HG03108 (cell line): ENCODE results near the gene CDC123.
"Not testable (repeated sequence)": the region's sequence is repeated elsewhere in the genome, so short reads cannot be mapped to it uniquely, and the experiment has no call there.

ENCODE experiments used
- ATAC-seq: cut with Tn5 transposase; IDR thresholded peaks from one replicate; pipeline ENCODE4 v1.9.1; 2021; ENCODE audit warnings: moderate library complexity; ENCODE audit not compliant: unreplicated experiment

The CDC123 gene

DNA sequence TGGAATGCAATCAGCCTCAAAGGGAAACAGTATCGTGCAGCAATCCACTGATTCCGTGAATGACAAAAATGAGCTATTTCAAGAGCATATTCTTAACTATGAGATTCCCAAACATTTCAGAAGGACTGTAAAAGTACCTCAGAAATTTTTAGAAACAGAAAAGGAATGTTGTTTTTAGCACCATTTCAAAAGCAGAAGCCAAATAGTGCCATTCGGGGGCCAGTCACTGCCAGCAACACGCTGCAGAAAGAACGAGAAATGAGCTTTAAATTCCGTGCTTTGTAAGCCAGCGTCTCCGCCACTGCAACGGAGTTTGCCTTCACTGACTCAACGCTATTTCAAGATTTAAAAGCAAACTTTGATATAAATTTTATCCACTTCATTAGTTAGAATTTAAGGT is 6.6 kb upstream of the CDC123 start:
- ATAC-seq = no peak

DNA sequence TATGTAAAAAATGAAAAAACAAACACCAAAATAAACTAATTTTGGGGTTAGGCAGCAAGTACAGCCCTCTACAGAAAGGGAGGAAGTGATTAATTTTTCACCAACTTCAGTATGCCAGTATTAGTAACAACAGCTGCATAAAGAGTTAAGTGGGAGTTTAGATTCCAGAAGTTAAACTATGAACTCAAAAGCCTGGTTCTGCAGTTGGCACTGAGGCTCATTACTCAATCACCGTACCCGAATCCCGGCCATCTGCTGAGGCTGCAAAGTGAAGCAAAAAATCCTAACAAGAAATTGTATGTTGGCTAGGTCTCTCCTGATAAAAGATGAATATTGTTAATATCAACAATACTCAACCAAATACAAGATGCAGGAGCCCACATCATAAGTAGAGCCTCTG is 4.3 kb upstream of the CDC123 start:
- no peak for ATAC-seq

DNA sequence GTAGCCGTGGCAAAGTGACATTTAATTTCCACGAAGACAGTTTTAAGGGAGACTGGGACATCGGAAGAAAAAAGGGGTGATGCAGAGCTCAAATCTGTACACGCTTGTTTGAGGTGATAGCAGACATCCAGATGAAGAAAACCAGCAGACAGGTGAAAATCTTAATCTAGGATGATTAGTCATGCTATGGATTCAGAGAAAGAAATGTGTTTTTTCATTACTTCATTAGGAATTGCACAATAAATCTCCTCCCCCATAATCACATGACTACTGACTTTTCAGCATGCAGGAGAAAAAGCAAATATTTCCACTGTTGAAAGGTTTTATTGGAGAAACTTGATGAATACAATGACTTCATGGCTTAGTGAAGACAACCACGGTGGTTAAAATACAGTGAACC is 2.8 kb upstream of the CDC123 start:
- ATAC-seq = no peak

DNA sequence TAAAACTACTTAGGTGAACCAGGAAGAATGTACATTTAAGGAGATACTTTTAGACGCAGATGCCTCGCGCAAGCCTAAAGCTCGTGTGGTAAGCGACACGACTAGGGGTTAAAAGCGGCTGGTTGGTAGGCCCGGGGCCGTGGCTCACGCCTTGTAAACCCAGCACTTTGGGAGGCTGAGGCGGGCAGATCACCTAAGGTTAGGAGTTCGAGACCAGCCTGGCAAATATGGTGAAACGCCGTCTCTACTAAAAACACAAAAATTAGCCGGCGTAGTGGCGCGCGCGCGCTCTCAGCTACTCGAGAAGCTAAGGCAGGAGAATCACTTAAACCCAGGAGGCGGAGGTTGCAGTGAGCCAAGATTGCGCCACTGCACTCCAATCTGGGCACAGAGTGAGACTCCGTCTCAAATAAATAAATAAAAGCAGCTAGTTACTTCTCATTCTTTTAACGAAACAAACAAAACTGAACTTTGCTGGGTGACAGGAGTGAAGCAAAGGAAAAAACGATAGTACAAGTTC is 1.2 kb upstream of the CDC123 start:
- ATAC-seq = no peak

DNA sequence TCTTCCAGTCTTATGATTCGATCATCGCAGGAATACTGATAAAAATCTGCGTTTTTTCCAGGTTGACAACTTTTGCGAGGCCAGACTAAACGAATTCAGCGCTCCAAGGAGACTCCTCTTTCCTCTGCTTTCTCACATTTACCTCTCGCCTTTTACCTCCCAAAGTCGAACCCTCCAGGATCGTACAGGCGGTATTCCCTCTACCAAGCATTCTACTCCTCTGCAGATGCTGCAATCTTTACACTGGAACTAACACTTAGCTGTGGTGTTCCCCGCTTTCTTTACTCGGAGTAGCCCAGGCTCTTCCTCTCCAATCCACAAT is 746 bp upstream of the CDC123 start:
- no peak for ATAC-seq

DNA sequence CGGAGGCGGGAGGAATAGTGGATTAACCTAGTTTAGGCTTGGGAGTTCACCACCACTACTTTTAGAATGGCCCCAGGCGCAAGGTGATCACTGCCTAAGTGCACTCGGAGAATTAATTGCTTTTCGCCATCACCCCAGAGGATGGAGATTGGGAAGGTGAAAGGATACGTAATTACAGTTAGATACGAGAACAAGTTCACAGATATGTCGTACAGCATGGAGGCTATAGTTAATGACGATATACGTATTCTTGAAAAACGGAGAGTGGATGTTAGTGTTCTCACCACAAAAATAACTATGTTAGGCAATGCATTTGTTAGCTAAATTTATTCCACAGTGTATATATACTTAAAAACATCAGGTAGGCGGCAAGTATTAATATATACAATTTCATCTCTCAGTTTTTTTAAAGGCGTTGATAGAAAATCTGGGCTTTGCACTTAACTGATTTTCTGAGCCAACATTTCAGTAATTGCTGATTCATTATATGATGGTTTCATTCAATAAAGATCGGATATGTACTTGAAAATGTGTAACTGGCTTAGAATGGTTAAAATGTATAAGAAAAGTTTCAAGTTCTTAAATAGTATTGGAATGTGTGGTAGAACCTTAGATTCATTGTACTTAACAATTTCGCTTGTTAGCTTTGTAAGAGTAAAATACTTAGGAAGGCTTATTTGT is 683 bp downstream of the CDC123 start:
- no peak for ATAC-seq

DNA sequence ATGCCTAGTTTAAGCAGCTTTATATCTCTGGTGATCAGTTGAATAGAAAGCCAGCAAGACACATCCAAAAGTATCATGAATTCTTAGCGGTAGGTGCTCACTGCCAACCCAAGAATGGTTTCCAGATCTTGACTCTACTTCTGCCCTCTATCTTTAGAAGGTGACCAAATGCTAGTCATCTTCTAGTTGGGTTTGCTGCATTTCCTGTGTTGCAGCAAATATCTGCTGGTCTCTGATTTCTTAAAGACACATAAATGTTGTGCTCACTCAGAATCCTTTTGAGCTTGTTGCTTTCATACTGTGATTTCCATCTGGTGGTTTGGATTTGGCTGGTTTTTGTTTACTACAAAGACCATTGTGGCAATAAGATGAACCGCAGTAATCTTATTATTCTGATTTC is 2.2 kb downstream of the CDC123 start:
- ATAC-seq = no peak

DNA sequence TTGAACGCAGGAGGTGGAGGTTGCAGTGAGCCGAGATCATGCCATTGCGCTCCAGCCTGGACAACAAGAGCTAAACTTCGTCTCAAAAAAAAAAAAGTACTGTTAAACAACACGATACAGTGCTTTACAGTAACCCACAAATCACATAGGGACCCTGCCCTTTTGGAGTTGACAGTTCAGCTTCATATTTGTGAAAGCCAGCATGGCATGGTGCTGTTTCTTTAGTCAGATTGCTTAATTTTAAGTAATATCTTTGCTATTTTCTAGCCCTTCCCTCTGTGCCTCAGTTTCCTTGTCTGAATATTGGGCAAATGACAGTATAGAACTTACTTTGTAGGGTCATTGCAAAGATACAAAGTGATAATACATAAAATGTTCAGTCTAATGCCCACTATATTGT is 4.9 kb downstream of the CDC123 start:
- no peak for ATAC-seq

DNA sequence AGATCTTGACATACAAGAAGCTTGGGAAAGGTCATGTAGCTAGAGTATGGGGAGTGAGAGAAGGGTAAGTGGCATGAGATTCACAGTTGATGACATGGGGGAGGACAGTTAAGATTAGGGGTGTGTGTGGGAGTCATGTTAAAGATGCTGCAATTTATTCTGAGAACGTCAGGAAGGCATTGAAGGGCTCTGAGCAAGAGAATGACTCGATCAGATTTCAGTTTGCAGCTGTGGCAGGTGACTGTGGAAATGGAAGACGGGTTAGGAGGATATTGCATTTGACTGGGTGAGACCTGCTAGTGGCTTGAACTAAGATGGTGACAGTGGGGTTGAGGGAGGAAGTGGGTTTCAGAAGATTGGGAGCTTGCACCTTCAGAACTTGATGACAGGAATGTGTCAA is 5.6 kb downstream of the CDC123 start:
- ATAC-seq = no peak

DNA sequence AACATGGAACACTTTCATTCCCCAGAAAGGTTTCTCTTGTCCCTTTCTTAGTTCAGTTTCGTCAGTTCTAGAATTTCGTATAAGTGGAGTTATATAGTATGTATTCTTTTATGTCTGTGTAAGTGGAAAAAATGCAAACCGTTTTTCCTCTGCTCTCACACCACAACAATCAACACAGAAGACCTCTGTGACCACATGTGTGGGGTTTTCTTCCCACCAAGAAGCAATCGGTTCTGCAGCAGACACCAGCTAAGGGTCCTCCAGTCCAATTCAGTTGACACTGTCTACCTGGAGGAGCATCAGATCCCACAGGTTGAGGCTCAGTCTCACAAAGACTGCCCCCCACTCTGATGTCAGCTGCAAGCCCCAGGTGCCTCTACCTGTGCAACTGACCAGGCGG is 6.2 kb downstream of the CDC123 start:
- ATAC-seq = no peak

DNA sequence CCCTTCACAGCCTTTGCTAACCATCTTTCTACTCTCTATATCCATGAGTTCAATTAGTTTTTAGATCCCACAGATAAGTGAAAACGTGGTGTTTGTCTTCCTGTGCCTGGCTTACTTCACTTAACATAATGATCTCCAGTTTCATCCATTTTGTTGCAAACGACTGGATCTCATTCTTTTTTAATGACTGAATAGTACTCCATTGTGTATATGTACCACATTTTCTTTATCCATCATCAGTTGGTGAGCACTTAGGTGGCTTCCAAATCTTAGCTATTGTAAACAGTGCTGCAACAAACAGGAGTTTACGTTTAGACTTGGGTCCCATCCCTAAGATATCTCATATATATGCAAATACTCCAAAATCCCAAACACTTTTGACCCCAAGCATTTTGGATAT is 9.1 kb downstream of the CDC123 start:
- ATAC-seq = no peak

DNA sequence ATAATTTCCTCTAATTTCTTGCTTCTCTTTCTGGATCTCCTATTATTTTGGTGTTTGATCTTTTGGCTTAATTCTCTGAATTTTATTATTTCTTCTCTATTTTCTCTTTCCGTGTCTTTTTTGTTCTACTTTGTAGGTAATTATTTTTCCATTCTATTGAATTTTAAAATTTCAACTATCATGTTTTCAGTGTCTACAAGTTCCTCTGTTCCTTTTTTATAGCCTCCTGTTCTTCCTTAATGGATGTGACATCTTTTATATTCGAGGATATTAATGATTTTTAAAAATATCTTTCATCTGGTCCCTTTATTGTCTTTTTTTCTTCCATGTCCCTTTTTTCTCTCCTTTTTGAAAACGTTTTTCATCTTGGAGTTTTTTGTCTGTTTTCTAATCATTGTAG is 11.1 kb downstream of the CDC123 start:
- no peak for ATAC-seq

DNA sequence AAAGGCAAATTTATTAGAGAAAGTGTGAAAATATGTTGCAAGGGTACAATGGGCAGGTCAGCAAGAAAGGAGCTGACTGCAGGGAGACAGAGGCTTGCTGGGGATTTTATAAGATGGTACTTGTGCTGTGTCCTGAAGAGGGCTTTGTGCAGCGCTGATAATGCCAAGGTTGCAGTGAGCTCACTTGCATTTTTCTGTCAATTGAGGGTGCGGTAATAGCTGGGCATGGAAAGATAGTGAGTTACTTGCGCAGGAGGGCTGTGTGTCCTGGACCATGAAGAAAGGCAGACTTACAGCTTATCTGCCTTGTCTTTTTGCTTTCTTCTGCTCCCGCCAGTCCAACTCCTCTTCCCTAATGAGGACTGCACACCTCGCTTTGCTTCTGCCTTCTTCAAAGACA is 12.5 kb downstream of the CDC123 start:
- ATAC-seq = no peak

DNA sequence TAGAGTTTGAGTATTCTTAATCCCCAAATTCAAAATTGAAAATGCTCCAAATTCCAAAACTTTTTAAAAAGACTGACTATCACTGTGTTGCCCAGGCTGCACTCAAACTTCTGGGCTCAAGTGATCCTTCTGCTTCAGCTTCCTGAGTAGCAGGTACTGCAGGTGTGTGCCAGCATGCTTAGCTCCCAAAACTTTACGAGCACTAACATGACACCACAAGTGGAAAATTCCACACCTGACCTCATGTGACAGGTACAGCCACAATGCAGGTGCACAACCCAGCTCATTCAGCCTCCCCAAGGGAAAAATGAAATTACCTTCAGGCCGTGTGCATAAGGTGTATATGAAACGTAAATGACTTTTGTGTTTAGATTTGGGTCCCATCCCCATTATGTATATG is 16.5 kb downstream of the CDC123 start:
- no peak for ATAC-seq

DNA sequence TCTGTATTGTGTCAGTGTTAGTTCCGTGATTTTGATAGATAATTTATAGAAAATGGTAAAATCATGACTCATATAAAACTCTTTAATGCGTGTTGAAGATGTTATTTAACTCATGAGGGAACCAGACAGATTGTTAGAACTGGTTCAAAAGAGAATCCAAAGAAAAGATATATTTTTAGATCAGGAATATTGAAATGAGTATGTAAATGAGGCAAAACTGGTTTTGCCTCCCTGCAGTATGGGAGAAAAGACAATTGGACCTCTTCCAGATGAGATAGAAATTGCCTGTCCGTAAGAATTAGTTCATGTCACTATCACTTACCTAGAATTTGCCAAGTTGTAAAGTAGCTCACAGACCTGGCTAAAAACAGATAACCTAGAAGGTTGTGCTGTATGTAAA is 17.6 kb downstream of the CDC123 start:
- no peak for ATAC-seq

DNA sequence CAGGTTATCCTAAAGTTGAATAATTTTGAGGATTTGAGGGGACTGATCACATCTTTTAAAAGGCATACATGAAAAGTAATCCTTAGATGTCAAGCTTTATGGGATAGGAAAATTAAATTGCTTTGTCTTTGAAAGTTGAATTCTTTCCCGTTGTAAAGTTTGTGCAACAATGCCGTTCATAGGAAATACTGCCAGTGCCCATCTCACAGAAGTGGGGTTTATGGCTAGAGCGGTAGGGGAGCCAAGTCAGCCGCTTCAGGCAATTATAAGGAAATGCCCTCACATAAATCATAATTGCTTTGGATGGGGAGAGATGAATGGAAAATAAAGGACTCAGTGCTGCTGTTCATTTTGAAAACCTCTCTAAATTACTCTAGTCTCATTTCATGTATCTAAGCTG is 18.1 kb downstream of the CDC123 start:
- no peak for ATAC-seq

DNA sequence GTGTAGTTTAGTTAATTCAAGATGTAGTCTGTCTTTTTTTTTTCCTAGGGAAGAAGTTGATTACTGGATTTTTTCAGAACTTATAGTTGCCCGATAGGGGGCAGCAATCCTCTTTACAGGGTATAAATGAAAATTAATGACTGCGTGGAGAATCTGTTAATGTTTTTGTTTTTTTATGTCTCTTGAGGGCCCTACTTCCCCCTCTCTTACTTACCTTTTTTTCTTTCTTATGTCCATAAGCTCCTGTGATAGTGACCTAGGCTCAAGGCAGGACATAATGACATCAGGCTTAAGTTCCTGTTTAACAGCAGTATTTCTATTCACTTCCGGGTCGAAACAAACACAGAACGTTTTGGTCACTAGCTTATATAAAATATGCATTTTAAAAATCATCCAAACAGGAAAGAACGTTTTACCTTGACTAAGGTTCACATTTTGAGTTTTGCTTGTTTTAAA is 18.8 kb downstream of the CDC123 start:
- ATAC-seq = no peak

DNA sequence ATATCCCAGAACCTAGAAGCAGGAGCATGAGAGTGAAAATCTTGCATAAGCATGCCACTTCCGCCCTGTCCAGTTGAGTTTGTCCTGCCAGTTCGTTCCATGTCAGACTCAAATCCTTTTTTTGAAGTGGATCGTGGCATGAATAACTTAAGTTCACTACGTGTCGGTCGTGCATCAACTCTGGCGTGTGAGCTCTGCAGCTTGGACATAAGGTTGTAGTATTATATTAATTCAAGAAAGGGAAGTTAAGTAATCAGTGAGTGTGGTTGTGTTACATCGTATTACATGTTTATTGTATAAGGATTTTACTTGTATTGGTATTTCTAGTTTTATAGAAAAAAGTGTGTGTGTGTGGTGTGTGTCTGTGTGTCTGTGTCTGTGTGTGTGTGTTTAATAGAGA is 23.0 kb downstream of the CDC123 start:
- no peak for ATAC-seq

DNA sequence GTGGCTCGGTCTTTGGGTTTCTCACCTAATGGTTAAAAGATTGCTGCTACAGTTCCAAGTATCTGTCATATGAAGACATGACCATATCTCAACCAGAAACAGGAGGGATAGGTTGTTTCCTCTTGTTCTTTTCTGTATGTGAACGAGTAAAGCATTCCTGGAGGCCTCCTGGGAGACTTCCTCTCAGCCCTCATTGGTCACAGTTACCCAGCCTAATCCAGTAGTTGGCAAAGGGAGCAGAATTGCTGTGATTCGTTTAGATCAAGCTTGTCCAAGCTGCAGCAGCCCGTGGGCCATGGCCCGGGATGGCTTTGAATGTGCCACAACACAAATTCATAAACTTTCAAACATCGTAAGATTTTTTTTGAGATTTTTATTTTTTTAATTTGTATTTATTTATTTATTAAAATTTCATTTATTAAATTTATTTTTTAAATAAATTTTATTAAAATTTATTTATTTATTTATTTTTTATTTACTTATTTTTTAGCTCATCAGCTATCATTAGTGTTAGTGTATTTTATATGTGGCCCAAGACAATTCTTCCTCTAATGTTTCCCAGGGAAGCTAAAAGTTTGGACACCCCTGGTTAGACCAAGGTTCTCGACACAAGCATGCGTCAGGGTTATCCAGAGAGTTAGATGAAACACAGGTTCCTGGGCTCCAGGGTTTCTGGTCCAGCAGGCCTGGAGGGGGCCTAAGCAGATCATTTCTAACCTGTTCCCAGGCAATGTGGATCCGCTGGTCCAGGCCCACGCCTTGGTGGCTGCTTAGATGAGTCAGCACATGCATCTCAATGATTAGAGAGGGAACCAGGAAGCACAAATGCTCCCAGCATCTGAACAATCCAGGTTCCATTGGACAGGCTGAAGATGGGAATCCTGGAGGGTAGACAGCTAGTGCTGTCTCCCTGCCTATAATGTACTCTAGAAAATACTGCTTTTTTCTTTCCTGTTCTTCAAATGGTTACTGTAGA is 25.6 kb downstream of the CDC123 start:
- no peak for ATAC-seq

DNA sequence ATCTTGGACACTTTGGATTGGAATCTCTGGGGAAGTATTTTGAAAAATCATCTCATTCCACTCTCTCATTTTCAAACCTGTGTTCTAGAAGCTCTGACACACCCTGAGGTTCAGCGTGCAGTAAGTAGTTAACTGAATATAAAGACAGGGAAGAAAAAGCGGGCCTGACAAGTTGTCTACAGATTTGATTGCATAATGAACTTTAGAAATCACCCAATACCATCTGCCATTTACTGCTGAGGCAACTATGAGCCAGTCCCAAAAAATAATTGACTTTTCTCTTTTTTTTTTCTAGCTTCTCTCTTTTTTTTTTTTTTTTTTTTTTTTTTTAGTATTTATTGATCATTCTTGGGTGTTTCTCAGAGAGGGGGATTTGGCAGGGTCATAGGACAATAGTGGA is 29.5 kb downstream of the CDC123 start:
- ATAC-seq = no peak

DNA sequence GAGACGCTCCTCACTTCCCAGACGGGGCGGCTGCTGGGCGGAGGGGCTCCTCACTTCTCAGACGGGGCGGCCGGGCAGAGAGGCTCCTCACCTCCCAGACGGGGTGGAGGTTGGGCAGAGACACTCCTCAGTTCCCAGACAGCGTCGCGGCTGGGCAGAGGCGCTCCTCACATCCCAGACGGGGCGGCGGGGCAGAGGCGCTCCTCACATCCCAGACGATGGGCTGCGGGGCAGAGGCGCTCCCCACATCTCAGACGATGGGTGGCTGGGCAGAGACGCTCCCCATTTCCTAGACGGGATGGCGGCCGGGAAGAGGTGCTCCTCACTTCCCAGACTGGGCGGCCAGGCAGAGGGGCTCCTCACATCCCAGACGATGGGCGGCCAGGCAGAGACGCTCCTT is 30.4 kb downstream of the CDC123 start:
- ATAC-seq = not testable (repeated sequence)

DNA sequence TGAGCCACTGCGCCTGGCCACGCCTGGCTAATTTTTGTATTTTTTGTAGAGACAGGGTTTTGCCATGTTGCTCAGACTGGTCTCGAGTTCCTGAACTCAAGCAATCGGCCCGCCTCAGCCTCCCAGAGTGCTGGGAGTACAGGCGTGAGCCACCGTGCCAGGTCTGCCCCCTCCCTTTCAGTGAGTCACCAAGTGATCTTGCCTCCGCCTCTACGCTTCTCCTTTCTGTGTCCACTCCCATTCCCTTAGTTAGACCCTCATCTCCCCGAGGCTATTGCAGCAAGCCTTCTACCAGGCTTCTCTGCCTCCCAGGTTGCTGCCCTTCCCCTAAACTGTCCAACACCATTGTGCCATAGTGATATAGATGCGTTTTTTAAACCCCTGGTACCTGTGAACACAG is 32.9 kb downstream of the CDC123 start:
- ATAC-seq = no peak
